H1 (cell line): Measurements from ENCODE around the gene ZNF615. TPM values are rescaled to one million over a fixed set of nuclear protein-coding genes. Genes with fewer than 3 reads are reported as not detected.
"Not testable (repeated sequence)": the region's sequence is repeated elsewhere in the genome, so short reads cannot be mapped to it uniquely, and the experiment has no call there.

Source experiments
- CTCF ChIA-PET: fragments of 300-600 bp; sonication (Branson Sonifier 250); formaldehyde crosslinking; loops from one replicate; lab custom pipeline; 2021; ENCODE audit not compliant: partially characterized antibody; lab: Charles Lee
- POLR2A ChIA-PET: fragments of 300-600 bp; sonication (Branson Sonifier 250); formaldehyde crosslinking; loops from one replicate; lab custom pipeline; 2021; ENCODE audit warnings: inconsistent platforms; ENCODE audit not compliant: partially characterized antibody; lab: Charles Lee
- DNase-seq, 2 experiments: peaks; one replicate each; pipeline versions ENCODE4 v3.0.0 to v3.0.0-alpha.2; 2010 to 2022; ENCODE audit warnings: low spot score in 2 of 2, low read depth in 1 of 2, mixed read lengths in 1 of 2
- FAIRE-seq: peaks from 2 replicates; lab custom pipeline; 2011; peaks lifted over from hg19 to GRCh38; lab: Jason Lieb, UNC
- H2AFZ ChIP-seq: 2 replicates; pipeline ENCODE4 v1.8.1; 2012; ENCODE audit warnings: low read length, inconsistent platforms
- H2AK5ac ChIP-seq: 2 replicates; pipeline ENCODE4 v1.6.1; 2013; ENCODE audit warnings: low read depth, low read length
- H2BK120ac ChIP-seq: replicated peaks from 2 replicates; pipeline ENCODE3; 2013; ENCODE audit warnings: low read depth, low read length, inconsistent platforms
- H2BK12ac ChIP-seq: 2 replicates; pipeline ENCODE4 v1.6.1; 2013; ENCODE audit warnings: low read depth, low read length
- H2BK15ac ChIP-seq: 2 replicates; pipeline ENCODE4 v1.6.1; 2013; ENCODE audit warnings: low read length
- H2BK20ac ChIP-seq: 2 replicates; pipeline ENCODE4 v1.6.1; 2013; ENCODE audit warnings: low read length
- H2BK5ac ChIP-seq: 2 replicates; pipeline ENCODE4 v1.6.1; 2013; ENCODE audit warnings: low read depth, low read length
- H3K14ac ChIP-seq: 2 replicates; pipeline ENCODE4 v1.6.1; 2013; ENCODE audit warnings: inconsistent platforms; ENCODE audit not compliant: insufficient read length
- H3K18ac ChIP-seq: 2 replicates; pipeline ENCODE4 v1.6.1; 2013; ENCODE audit warnings: low read length; ENCODE audit errors: extremely low read depth
- H3K23ac ChIP-seq: 2 replicates; pipeline ENCODE4 v1.6.1; 2013; ENCODE audit warnings: inconsistent platforms; ENCODE audit not compliant: insufficient read length
- H3K23me2 ChIP-seq: 2 replicates; pipeline ENCODE4 v1.6.1; 2013; ENCODE audit warnings: low read depth, low read length
- H3K27ac ChIP-seq: 2 replicates; pipeline ENCODE4 v1.6.1; 2011; ENCODE audit warnings: low read depth, low read length, inconsistent platforms
- H3K27me3 ChIP-seq, 4 experiments: replicated peaks in 1 of 4; 1 replicate in 1 of 4; 2 replicates in 3 of 4; pipeline versions ENCODE4 v1.6.1 to v1.8.1; 2011 to 2013; ENCODE audit warnings: low read length in 3 of 4, mild to moderate bottlenecking in 3 of 4, inconsistent platforms in 2 of 4, mixed read lengths in 2 of 4, moderate library complexity in 1 of 4; ENCODE audit not compliant: control insufficient read depth in 3 of 4, insufficient read depth in 3 of 4; ENCODE audit errors: extremely low read depth in 1 of 4
- H3K36me3 ChIP-seq, 4 experiments: 2 replicates each; pipeline versions ENCODE4 v1.6.1 to v1.8.1; 2011 to 2013; ENCODE audit warnings: mild to moderate bottlenecking in 4 of 4, low read length in 3 of 4, moderate library complexity in 2 of 4, control low read depth in 1 of 4, inconsistent platforms in 1 of 4; ENCODE audit not compliant: insufficient read depth in 4 of 4, control insufficient read depth in 2 of 4
- H3K4ac ChIP-seq: replicated peaks from 2 replicates; pipeline ENCODE3; 2013; ENCODE audit warnings: low read length, low read depth, mixed read lengths, inconsistent platforms; ENCODE audit not compliant: insufficient read length
- H3K4me1 ChIP-seq, 4 experiments: replicated peaks in 1 of 4; 1 replicate in 1 of 4; 2 replicates in 3 of 4; pipeline versions ENCODE4 v1.6.1 to v1.8.1; 2011 to 2013; ENCODE audit warnings: low read length in 3 of 4, inconsistent platforms in 2 of 4, mixed read lengths in 1 of 4; ENCODE audit not compliant: insufficient read depth in 4 of 4, control insufficient read depth in 3 of 4
- H3K4me2 ChIP-seq, 2 experiments: 2 replicates each; pipeline versions ENCODE4 v1.6.1 to v1.8.1; 2011 to 2013; ENCODE audit warnings: low read depth in 2 of 2, low read length in 2 of 2, control low read depth in 1 of 2, inconsistent platforms in 1 of 2, mild to moderate bottlenecking in 1 of 2; ENCODE audit not compliant: insufficient read depth in 1 of 2
- H3K4me3 ChIP-seq, 4 experiments: fragments of 200-600, 300-600 bp in 1 of 4; sonication (generic), shearing (Covaris generic), sonication (Bioruptor Twin) in 1 of 4; 2 replicates each; pipeline versions ENCODE4 v1.5.1 to v1.8.1; 2011 to 2016; ENCODE audit warnings: low read length in 4 of 4, low read depth in 3 of 4, control low read depth in 2 of 4, inconsistent platforms in 2 of 4, mild to moderate bottlenecking in 2 of 4, mixed read lengths in 1 of 4, moderate library complexity in 1 of 4; ENCODE audit not compliant: insufficient read depth in 2 of 4; ENCODE audit errors: extremely low read depth in 1 of 4
- H3K56ac ChIP-seq: replicated peaks from 2 replicates; pipeline ENCODE3; 2013; ENCODE audit warnings: low read depth, mild to moderate bottlenecking, mixed read lengths, low read length, inconsistent platforms; ENCODE audit not compliant: insufficient read length
- H3K79me1 ChIP-seq: 2 replicates; pipeline ENCODE4 v1.6.1; 2013; ENCODE audit warnings: low read depth, low read length, control low read depth
- H3K79me2 ChIP-seq, 2 experiments: 2 replicates each; pipeline versions ENCODE4 v1.6.1 to v1.8.1; 2012 to 2013; ENCODE audit warnings: low read length in 2 of 2, mild to moderate bottlenecking in 2 of 2, inconsistent platforms in 1 of 2; ENCODE audit not compliant: insufficient read depth in 2 of 2, control insufficient read depth in 1 of 2
- H3K9ac ChIP-seq, 4 experiments: replicated peaks in 1 of 4; 1 replicate in 1 of 4; 2 replicates in 3 of 4; pipeline versions ENCODE4 v1.6.1 to v1.8.1; 2011 to 2013; ENCODE audit warnings: low read depth in 3 of 4, low read length in 3 of 4, control low read depth in 2 of 4, mild to moderate bottlenecking in 2 of 4, moderate library complexity in 2 of 4, inconsistent platforms in 1 of 4; ENCODE audit errors: extremely low read depth in 1 of 4
- H3K9me3 ChIP-seq, 2 experiments: 2 replicates each; pipeline versions ENCODE4 v1.6.1 to v1.8.1; 2012 to 2013; ENCODE audit warnings: mild to moderate bottlenecking in 2 of 2, moderate library complexity in 2 of 2, control low read depth in 1 of 2, inconsistent platforms in 1 of 2, low read depth in 1 of 2, low read length in 1 of 2, mixed read lengths in 1 of 2; ENCODE audit not compliant: insufficient read depth in 2 of 2
- H4K20me1 ChIP-seq, 2 experiments: replicated peaks in 1 of 2; 2 replicates each; pipeline versions ENCODE3 to v1.8.1; 2011 to 2013; ENCODE audit warnings: inconsistent platforms in 2 of 2, low read length in 2 of 2, mild to moderate bottlenecking in 1 of 2; ENCODE audit not compliant: insufficient read depth in 2 of 2, control insufficient read depth in 1 of 2
- H4K5ac ChIP-seq: 2 replicates; pipeline ENCODE4 v1.6.1; 2013; ENCODE audit warnings: low read length, low read depth, mixed read lengths, inconsistent platforms; ENCODE audit not compliant: insufficient read length
- H4K8ac ChIP-seq: 2 replicates; pipeline ENCODE4 v1.8.0; 2013; ENCODE audit warnings: mild to moderate bottlenecking, moderate library complexity, low read length, inconsistent platforms; ENCODE audit not compliant: insufficient read depth; ENCODE audit errors: extremely low read depth
- H4K91ac ChIP-seq: replicated peaks from 2 replicates; pipeline ENCODE3; 2013; ENCODE audit warnings: low read length, mixed read lengths, inconsistent platforms; ENCODE audit not compliant: insufficient read length
- whole genome bisulfite sequencing, 2 experiments: shearing (Covaris generic) in 1 of 2; methylation state at CpG; one replicate each; pipeline versions ENCODE4 v1.1.6 to v1.1.7; 2013 to 2015; ENCODE audit warnings: low lambda C conversion rate in 2 of 2, mixed read lengths in 2 of 2, inconsistent platforms in 1 of 2, low coverage in 1 of 2, missing lambda C conversion rate in 1 of 2; ENCODE audit not compliant: insufficient replicate concordance in 2 of 2, insufficient coverage in 1 of 2, insufficient read length in 1 of 2; ENCODE audit errors: extremely low coverage in 1 of 2, missing lambda C conversion rate in 1 of 2; 5-methylcytosine and 5-hydroxymethylcytosine counted together
- polyA plus RNA-seq, 7 experiments: library from polyadenylated mRNA; depleted of rRNA in 3 of 7; stranded (reverse) in 5 of 7; unstranded in 2 of 7; fragments of >200 nt in 5 of 7; fragments of 200-250 nt in 2 of 7; gene quantifications; 1 replicate in 5 of 7; 2 replicates in 1 of 7; 4 replicates in 1 of 7; pipeline versions ENCODE4 v1.2.1 to v1.2.3, GENCODE V29; 2011 to 2013; ENCODE audit warnings: missing spikeins in 2 of 7, mixed read lengths in 2 of 7
- total RNA-seq: library from RNA; stranded (reverse); fragmentation: NEBNext Ultra II Directional; extraction: Animal tissue kit (Norgen Biotek cat#: 25700); gene quantifications from 2 replicates; pipeline ENCODE4 v1.2.1, GENCODE V29; 2021

The ZNF615 gene
- total and polyA plus RNA-seq, 2 of the 8 experiments (the other 6 are each of a cell fraction or from before 2014, with no cell fraction given): 2.8 to 7.5 TPM

- 84% methylated on average over 3 of the region's 3 CpGs; no CpG with 5 or more reads in 1 of the 2 experiments for WGBS, 2 experiments
- H2BK5ac ChIP-seq, H3K18ac ChIP-seq, H3K14ac ChIP-seq, H3K9ac ChIP-seq, H4K20me1 ChIP-seq, H3K27ac ChIP-seq, H2BK120ac ChIP-seq, DNase-seq, H3K23ac ChIP-seq, H2BK20ac ChIP-seq, FAIRE-seq, H3K36me3 ChIP-seq, H3K79me1 ChIP-seq, H3K27me3 ChIP-seq, H2BK15ac ChIP-seq, H3K79me2 ChIP-seq, H3K4me1 ChIP-seq, CTCF ChIA-PET, H3K4me3 ChIP-seq, H4K5ac ChIP-seq, H4K91ac ChIP-seq, H3K56ac ChIP-seq, H4K8ac ChIP-seq, H2AK5ac ChIP-seq, H3K4ac ChIP-seq, H3K4me2 ChIP-seq, POLR2A ChIA-PET, H2AFZ ChIP-seq, H2BK12ac ChIP-seq, H3K23me2 ChIP-seq: not testable (repeated sequence)
- peaks cover 7 to 32% of the 10 kb centered on the region in 2 experiments; a peak in 2 of 4 replicates for H3K9me3 ChIP-seq
Observed at GRCh38 chr19:52056480-52056879, 48.5 kb upstream of the ZNF615 start.

GRCh38 chr19:52051736-52052135 is 43.7 kb upstream of the ZNF615 start:
- H4K5ac ChIP-seq, H2BK12ac ChIP-seq, H3K23me2 ChIP-seq, H2BK5ac ChIP-seq, H3K23ac ChIP-seq, H3K36me3 ChIP-seq, H3K4me2 ChIP-seq, H3K27me3 ChIP-seq, H2BK20ac ChIP-seq, CTCF ChIA-PET, H2BK120ac ChIP-seq, H3K79me2 ChIP-seq, DNase-seq, H2BK15ac ChIP-seq, H2AFZ ChIP-seq, H4K8ac ChIP-seq, H3K56ac ChIP-seq, H4K20me1 ChIP-seq, H4K91ac ChIP-seq, H3K9ac ChIP-seq, FAIRE-seq, H3K4me3 ChIP-seq, H3K79me1 ChIP-seq, H3K4ac ChIP-seq, H3K4me1 ChIP-seq, H2AK5ac ChIP-seq, H3K27ac ChIP-seq, H3K14ac ChIP-seq, H3K18ac ChIP-seq: not testable (repeated sequence)
- POLR2A ChIA-PET: interaction anchor here (1.1 to 1.2 kb wide), 2 partner anchors 21 to 87 kb away, joined by 3 read pairs; partner anchors contain the start of gene ZNF616
- H3K9me3 ChIP-seq: peaks cover 9 to 14% of the 10 kb centered on the region in 2 experiments; a peak in 3 of 4 replicates
- WGBS, 2 experiments: 94% methylated on average over 1 of the region's 1 CpG; no CpG with 5 or more reads in 1 of the 2 experiments
